Mucosa of descending colon (tissue), 3 donors: Measurements from ENCODE around the gene SBF2. TPM values are rescaled to one million over a fixed set of nuclear protein-coding genes. Genes with fewer than 3 reads are reported as not detected.
A peak's percentile ranks its signal among the peaks of the same experiment; 100 is the strongest.

Source experiments
- ATAC-seq: fragments of 200-7000 bp; cut with Tn5 transposase; one replicate; pipeline ENCODE4 v1.9.1; 2020; ENCODE audit warnings: mild to moderate bottlenecking, moderate library complexity
- DNase-seq, 3 donors: peaks; one replicate each; pipeline ENCODE4 v3.0.0-alpha.2; 2020
- H3K36me3 ChIP-seq: fragments of 200-600 bp; one replicate; pipeline ENCODE4 v1.8.0; 2021; ENCODE audit warnings: low read depth, mild to moderate bottlenecking
- H3K4me1 ChIP-seq: fragments of 200-600 bp; one replicate; pipeline ENCODE4 v1.8.0; 2021; ENCODE audit warnings: low read depth, mild to moderate bottlenecking
- H3K4me3 ChIP-seq: fragments of 200-600 bp; one replicate; pipeline ENCODE4 v1.8.0; 2021; ENCODE audit warnings: mild to moderate bottlenecking
- H3K9me3 ChIP-seq: fragments of 200-600 bp; one replicate; pipeline ENCODE4 v1.8.0; 2021; ENCODE audit warnings: mild to moderate bottlenecking
- CTCF ChIP-seq: fragments of 200-600 bp; IDR thresholded peaks from one replicate; pipeline ENCODE4 v1.8.0; 2022; ENCODE audit warnings: antibody characterized with exemption, mild to moderate bottlenecking
- intact Hi-C, 2 donors: fragments of 100-400 bp; cut with DNase I in 1 of 2; cut with micrococcal nuclease in 1 of 2; formaldehyde crosslinking; loops; one replicate each; pipeline versions ENCODE4 v1.11.0 to v1.11.1; 2022; cut with DNase I, micrococcal nuclease
- total RNA-seq, 3 donors: library from RNA; stranded (reverse); fragmentation: NEBNext Ultra II Directional in 2 of 3; extraction: Animal tissue kit (Norgen Biotek cat#: 25700) in 2 of 3; gene quantifications; one replicate each; pipeline versions ENCODE4 v1.2.1 to v1.2.4, GENCODE V29; 2021 to 2023
- donor health status: DM: no; HTN: no; CAD: no; lungs with moderate emphysema.
- donor health status: DM: no; HTN: no; CAD: no.
- donor health status: DM: no; HTN: yes; CAD: no.

The SBF2 gene
- total RNA-seq, 3 donors from 2014 or later: 35.2 to 60.3 (median 48.2) TPM

- Histone ChIP-seq H3K4me3 (no peak overlapping the region), H3K9me3 (no peaks in the 10 kb centered on the region), H3K36me3 (no peaks in the 10 kb centered on the region), H3K4me1 (no peaks in the 10 kb centered on the region)
- TF ChIP-seq CTCF: no peak
- ATAC-seq (no peak), DNase-seq (no peak)
- intact Hi-C loops: no loop called here
Measured at GRCh38 chr11:9796266-9796665, 497.8 kb downstream of the SBF2 start.

- DNase-seq (no peak), ATAC-seq (no peak)
- TF ChIP-seq CTCF: no peak
- Histone ChIP-seq H3K4me1 (no peaks in the 10 kb centered on the region), H3K36me3 (no peaks in the 10 kb centered on the region), H3K9me3 (no peaks in the 10 kb centered on the region), H3K4me3 (no peak overlapping the region)
- intact Hi-C loops: no loop called here
Measured at GRCh38 chr11:9790703-9791102, 503.3 kb downstream of the SBF2 start.

- TF ChIP-seq CTCF: no peak
- no peak for DNase-seq
- H3K36me3 ChIP-seq: no peaks in the 10 kb centered on the region
- intact Hi-C loops: no loop called here
- no peaks in the 10 kb centered on the region for H3K9me3 ChIP-seq
- H3K4me1 ChIP-seq: no peaks in the 10 kb centered on the region
- no peak for ATAC-seq
- no peak overlapping the region for H3K4me3 ChIP-seq
Measured at GRCh38 chr11:9789910-9790309, 504.1 kb downstream of the SBF2 start.

- TF ChIP-seq CTCF: no peak
- H3K9me3 ChIP-seq: no peaks in the 10 kb centered on the region
- peak; percentile 15 for ATAC-seq
- peak in 1 of 3 donors; percentile 16 for DNase-seq
- H3K36me3 ChIP-seq: no peaks in the 10 kb centered on the region
- H3K4me1 ChIP-seq: no peaks in the 10 kb centered on the region
- intact Hi-C loops: no loop called here
- H3K4me3 ChIP-seq: no peak overlapping the region
Measured at GRCh38 chr11:9787981-9788521, 506.0 kb downstream of the SBF2 start.

GRCh38 chr11:9787260-9787659 is 506.8 kb downstream of the SBF2 start:
- ATAC-seq: no peak
- no peaks in the 10 kb centered on the region for H3K36me3 ChIP-seq

More at GRCh38 chr11:9787260-9787659, 506.8 kb downstream of the SBF2 start:
- no peaks in the 10 kb centered on the region for H3K4me1 ChIP-seq
- intact Hi-C loops: no loop called here
- no peaks in the 10 kb centered on the region for H3K9me3 ChIP-seq
- no peak for DNase-seq
- no peak overlapping the region for H3K4me3 ChIP-seq
- TF ChIP-seq CTCF: no peak
